Measurements from ENCODE around the gene SAMD4A. TPM values are rescaled to one million over a fixed set of nuclear protein-coding genes. Genes with fewer than 3 reads are reported as not detected.
"Not testable (repeated sequence)": the region's sequence is repeated elsewhere in the genome, so short reads cannot be mapped to it uniquely, and the experiment has no call there.

The SAMD4A gene
- total RNA-seq, 1 donor: 61.3 TPM

DNA sequence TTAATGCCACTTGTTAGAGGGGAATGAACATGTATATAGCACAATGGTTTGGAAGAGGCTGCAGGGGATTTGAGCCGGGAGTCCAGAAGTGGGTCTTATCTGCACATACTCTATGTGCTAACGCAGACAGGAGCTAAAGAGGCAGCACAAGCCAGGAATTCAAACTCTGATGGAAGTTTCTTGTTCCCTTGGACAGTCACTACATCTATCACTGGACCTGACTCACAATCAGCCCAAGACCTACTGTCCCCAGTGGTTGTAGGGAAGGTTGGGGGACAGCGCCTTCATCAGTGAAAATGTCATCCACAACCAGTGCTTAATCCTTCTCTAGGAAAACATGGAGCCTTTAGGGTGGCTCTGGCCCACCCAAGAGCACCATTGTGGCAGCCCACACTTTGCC is 227.9 kb downstream of the SAMD4A start:
- no peak overlapping the region for H3K4me3 ChIP-seq (ENCODE audit: low read depth, low read length)
- no peak for DNase-seq (ENCODE audit: low read depth)
- TF ChIP-seq, protein P1, sequence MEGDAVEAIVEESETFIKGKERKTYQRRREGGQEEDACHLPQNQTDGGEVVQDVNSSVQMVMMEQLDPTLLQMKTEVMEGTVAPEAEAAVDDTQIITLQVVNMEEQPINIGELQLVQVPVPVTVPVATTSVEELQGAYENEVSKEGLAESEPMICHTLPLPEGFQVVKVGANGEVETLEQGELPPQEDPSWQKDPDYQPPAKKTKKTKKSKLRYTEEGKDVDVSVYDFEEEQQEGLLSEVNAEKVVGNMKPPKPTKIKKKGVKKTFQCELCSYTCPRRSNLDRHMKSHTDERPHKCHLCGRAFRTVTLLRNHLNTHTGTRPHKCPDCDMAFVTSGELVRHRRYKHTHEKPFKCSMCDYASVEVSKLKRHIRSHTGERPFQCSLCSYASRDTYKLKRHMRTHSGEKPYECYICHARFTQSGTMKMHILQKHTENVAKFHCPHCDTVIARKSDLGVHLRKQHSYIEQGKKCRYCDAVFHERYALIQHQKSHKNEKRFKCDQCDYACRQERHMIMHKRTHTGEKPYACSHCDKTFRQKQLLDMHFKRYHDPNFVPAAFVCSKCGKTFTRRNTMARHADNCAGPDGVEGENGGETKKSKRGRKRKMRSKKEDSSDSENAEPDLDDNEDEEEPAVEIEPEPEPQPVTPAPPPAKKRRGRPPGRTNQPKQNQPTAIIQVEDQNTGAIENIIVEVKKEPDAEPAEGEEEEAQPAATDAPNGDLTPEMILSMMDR (IDR thresholded peaks at IDR 0.05; ENCODE audit: insufficient read depth, low read depth, low read length): no peak

DNA sequence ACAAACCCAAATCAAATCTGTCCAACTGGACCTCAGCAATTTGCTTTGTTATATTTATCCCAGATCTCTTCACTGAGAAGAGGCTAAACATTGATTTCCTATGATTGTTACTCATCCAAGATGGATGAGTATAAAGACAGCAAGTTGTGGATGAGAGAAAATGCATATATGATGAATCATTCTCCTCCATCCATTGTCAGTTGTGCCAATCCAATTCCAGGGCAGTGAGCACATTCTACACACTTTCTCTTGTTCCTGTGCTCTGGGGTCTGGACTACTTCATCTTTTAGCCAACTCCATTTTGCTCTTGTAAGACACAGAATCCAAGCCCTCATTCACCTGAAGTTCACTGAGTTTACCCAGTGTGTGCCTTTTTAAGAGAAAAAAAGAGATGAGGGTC is 230.0 kb downstream of the SAMD4A start:
- TF ChIP-seq, protein P1 (IDR thresholded peaks at IDR 0.05; ENCODE audit: insufficient read depth, low read depth, low read length): no peak
- no peak for DNase-seq (ENCODE audit: low read depth)
- no peak overlapping the region for H3K4me3 ChIP-seq (ENCODE audit: low read depth, low read length)

DNA sequence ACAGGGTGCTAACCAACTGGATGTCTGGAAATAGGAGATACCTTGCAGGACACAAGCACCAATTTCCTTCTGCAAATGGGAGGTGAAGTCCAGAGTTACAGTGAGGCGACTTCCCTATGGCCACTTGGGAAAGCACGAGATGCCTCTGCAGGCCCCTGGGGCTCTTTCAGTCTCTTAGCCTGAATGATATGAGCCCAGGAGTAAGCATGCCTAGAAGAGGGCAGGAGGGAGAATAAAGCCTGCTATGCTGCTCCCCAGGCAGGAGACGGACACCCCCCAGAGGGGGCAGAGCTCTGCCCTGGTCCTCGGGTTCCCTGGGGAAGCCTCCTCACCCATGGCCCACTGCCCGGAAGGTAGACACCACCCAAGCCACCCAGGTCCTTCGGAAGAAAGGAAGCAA is 230.6 kb downstream of the SAMD4A start:
- H3K4me3 ChIP-seq (ENCODE audit: low read depth, low read length): no peak overlapping the region
- DNase-seq (ENCODE audit: low read depth): no peak
- TF ChIP-seq, protein P1 (IDR thresholded peaks at IDR 0.05; ENCODE audit: insufficient read depth, low read depth, low read length): no peak

DNA sequence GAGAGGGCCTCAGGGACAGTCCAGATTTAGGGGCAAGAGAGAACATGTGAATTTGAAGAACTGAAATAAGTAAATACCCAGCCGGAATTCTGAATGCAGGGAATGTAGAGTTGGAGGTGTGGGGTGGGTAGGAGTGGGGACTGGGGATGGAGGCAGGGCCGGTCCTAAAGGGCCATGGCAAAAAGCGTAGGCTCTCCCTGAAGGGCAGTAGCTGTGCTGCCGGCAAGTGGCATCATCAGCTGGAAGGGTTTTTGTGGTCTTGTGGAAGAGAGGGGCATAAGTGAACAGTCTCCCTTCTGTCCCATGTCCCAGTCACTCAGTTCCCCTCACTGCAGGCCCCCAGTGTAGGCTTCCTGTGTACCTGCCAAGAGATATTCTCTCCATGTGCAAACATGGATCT is 231.1 kb downstream of the SAMD4A start:
- DNase-seq (ENCODE audit: low read depth): no peak
- TF ChIP-seq, protein P1 (IDR thresholded peaks at IDR 0.05; ENCODE audit: insufficient read depth, low read depth, low read length): no peak
- H3K4me3 ChIP-seq (ENCODE audit: low read depth, low read length): no peak overlapping the region

DNA sequence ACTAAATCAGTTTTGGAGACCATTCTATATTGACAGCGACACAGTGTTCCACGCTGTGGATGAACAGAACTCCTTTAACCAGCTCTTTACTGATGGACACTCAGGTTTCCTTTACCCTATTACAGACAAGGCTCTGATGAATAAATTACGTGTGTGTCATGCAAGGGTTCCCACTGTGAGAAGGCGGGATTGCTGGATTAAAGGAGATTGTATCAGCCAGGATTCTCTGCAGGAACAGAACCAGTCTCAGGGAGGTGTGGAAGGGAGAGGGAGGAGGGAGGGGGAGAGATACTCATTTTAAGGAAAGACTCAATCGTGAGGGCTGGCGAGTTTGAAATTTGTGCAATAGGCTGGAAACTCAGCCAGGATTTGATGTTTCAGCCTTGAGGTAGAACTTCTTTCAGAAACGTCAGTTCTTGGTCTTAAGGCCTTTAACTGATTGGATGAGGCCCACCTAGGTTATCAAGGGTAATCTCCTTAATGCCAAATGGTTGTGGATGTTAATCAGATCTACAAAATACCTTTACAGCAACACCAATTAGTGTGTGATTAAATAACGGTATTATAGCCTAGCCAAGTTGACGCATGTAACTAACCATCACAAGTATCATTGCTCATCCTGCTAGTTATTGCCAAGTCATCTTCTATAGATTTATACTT is 231.7 kb downstream of the SAMD4A start:
- TF ChIP-seq, protein P1 (IDR thresholded peaks at IDR 0.05; ENCODE audit: insufficient read depth, low read depth, low read length): no peak
- DNase-seq (ENCODE audit: low read depth): no peak

DNA sequence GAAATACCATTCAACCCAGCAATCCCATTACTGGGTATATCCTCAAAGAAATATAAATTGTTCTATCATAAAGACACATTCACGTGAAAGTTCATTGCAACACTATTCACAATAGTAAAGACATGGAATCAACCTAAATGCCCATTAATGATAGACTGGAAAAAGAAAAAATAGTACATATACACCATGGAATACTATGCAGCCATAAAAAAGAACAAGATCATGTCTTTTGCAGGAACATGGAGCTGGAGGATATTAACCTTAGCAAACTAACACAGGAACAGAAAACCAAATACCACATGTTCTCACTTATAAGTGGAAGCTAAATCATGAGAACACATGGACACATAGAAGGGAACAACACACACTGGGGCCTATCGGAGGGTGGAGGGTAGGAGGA is 234.6 kb downstream of the SAMD4A start:
- not testable (repeated sequence) for DNase-seq (ENCODE audit: low read depth)

More for the DNA sequence above, 231.7 kb downstream of the SAMD4A start:
- H3K4me3 ChIP-seq (ENCODE audit: low read depth, low read length): no peak overlapping the region

DNA sequence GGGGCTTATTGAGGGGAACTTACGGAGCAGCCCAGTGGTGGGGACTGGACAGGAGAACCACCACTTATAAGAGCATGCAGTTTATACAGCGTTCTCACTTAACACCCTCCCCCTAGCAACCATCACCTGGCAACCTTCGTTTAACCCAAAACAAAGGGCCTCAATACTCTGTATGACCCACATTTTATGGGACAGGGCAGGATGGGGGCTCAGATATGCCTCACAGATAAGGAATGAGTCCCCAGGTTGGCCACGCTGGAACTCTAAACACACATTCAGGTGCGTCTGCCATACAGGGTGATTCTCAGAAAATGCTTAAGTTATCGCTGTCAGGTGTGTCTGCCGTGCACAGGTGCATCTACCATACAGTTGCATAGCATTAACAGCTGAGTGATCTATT is 236.5 kb downstream of the SAMD4A start:
- DNase-seq (ENCODE audit: low read depth): no peak
- TF ChIP-seq, protein P1 (IDR thresholded peaks at IDR 0.05; ENCODE audit: insufficient read depth, low read depth, low read length): no peak
- H3K4me3 ChIP-seq (ENCODE audit: low read depth, low read length): no peak overlapping the region

More for the DNA sequence above, 234.6 kb downstream of the SAMD4A start:
- not testable (repeated sequence) for H3K4me3 ChIP-seq (ENCODE audit: low read depth, low read length)
